Smooth muscle cell (in vitro differentiated cells): ENCODE data around the gene DBNL. TPM values are rescaled to one million over a fixed set of nuclear protein-coding genes. Genes with fewer than 3 reads are reported as not detected.

Source experiments
- DNase-seq: peaks from one replicate; lab custom pipeline; 2025; ENCODE audit not compliant: unreplicated experiment; lab: John Stamatoyannopoulos, UW
- H2AFZ ChIP-seq: fragments of 200-600 bp; sonication (generic); 2 replicates; pipeline ENCODE4 v1.6.0; 2016; ENCODE audit warnings: antibody characterized with exemption, low read depth, mild to moderate bottlenecking
- H3F3A ChIP-seq: fragments of 200-600 bp; sonication (generic); 2 replicates; pipeline ENCODE4 v1.6.0; 2017; ENCODE audit warnings: antibody characterized with exemption, low read depth
- H3K27ac ChIP-seq: fragments of 200-600 bp; sonication (generic); 2 replicates; pipeline ENCODE4 v1.5.1; 2016; ENCODE audit warnings: low read depth, mild to moderate bottlenecking
- H3K27me3 ChIP-seq: fragments of 200-600 bp; sonication (generic); 2 replicates; pipeline ENCODE4 v1.6.1; 2016; ENCODE audit warnings: low read depth, mild to moderate bottlenecking
- H3K36me3 ChIP-seq: fragments of 200-600 bp; sonication (generic); 2 replicates; pipeline ENCODE4 v1.5.1; 2016; ENCODE audit warnings: low read depth
- H3K4me1 ChIP-seq: fragments of 200-600 bp; sonication (generic); 2 replicates; pipeline ENCODE4 v1.5.1; 2016; ENCODE audit warnings: low read depth
- H3K4me2 ChIP-seq: fragments of 200-600 bp; sonication (generic); 2 replicates; pipeline ENCODE4 v1.6.0; 2016; ENCODE audit warnings: mild to moderate bottlenecking
- H3K4me3 ChIP-seq: fragments of 200-600 bp; sonication (generic); 2 replicates; pipeline ENCODE4 v1.5.1; 2016; ENCODE audit warnings: mild to moderate bottlenecking
- H3K79me2 ChIP-seq: fragments of 200-600 bp; sonication (generic); 2 replicates; pipeline ENCODE4 v1.6.0; 2016; ENCODE audit warnings: low read depth, mild to moderate bottlenecking
- H3K9ac ChIP-seq: fragments of 200-600 bp; sonication (generic); 2 replicates; pipeline ENCODE4 v1.6.0; 2016; ENCODE audit warnings: low read depth
- H3K9me3 ChIP-seq: fragments of 200-600 bp; sonication (generic); replicated peaks from 2 replicates; pipeline ENCODE4 v1.5.1; 2016; ENCODE audit warnings: low read depth
- H4K20me1 ChIP-seq: fragments of 200-600 bp; sonication (generic); 2 replicates; pipeline ENCODE4 v1.6.0; 2016; ENCODE audit warnings: low read depth
- WGBS: methylation state at CpG from one replicate; pipeline ENCODE4 v1.1.7; 2016; ENCODE audit warnings: low lambda C conversion rate; 5-methylcytosine and 5-hydroxymethylcytosine counted together
- polyA plus RNA-seq: library from polyadenylated mRNA; unstranded; fragments of >200 nt; fragmentation: Nextera tagmentation; extraction: Ambion mirVana; gene quantifications from 2 replicates; pipeline ENCODE4 v1.2.1, GENCODE V29; 2016
- total RNA-seq: library from RNA; depleted of rRNA; stranded (reverse); fragments of >200 nt; gene quantifications from 2 replicates; pipeline ENCODE4 v1.2.3, GENCODE V29; 2014
- TF ChIP-seq, protein P1 (sequence below): fragments of 200-600 bp; sonication (generic); IDR thresholded peaks from 2 replicates; pipeline ENCODE4 v1.5.1; 2017; ENCODE audit warnings: borderline replicate concordance, mild to moderate bottlenecking, antibody characterized with exemption; ENCODE audit not compliant: insufficient read depth, poor library complexity, severe bottlenecking

Gene DBNL
- total and polyA plus RNA-seq, 2 experiments from 2014 or later = 55.1 to 98.4 TPM

GRCh38 chr7:44099669-44100068, 55.2 kb downstream of the DBNL start:
- TF ChIP-seq, protein P1, sequence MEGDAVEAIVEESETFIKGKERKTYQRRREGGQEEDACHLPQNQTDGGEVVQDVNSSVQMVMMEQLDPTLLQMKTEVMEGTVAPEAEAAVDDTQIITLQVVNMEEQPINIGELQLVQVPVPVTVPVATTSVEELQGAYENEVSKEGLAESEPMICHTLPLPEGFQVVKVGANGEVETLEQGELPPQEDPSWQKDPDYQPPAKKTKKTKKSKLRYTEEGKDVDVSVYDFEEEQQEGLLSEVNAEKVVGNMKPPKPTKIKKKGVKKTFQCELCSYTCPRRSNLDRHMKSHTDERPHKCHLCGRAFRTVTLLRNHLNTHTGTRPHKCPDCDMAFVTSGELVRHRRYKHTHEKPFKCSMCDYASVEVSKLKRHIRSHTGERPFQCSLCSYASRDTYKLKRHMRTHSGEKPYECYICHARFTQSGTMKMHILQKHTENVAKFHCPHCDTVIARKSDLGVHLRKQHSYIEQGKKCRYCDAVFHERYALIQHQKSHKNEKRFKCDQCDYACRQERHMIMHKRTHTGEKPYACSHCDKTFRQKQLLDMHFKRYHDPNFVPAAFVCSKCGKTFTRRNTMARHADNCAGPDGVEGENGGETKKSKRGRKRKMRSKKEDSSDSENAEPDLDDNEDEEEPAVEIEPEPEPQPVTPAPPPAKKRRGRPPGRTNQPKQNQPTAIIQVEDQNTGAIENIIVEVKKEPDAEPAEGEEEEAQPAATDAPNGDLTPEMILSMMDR = no peak
- H3K4me2 ChIP-seq = peak overlapping the region; percentile 9
- DNase-seq = no peak
- H3K27me3 ChIP-seq = no peaks in the 10 kb centered on the region
- H3F3A ChIP-seq = peaks cover 22% of the 10 kb centered on the region
- no peaks in the 10 kb centered on the region for H3K4me1 ChIP-seq
- H3K4me3 ChIP-seq = no peak overlapping the region
- no peaks in the 10 kb centered on the region for H3K9me3 ChIP-seq
- peaks cover 4% of the 10 kb centered on the region for H3K79me2 ChIP-seq
- 87% methylated on average over 4 of the region's 4 CpGs for WGBS
- peak overlapping the region; percentile 36 for H2AFZ ChIP-seq
- peak overlapping the region; percentile 88 for H3K27ac ChIP-seq
- no peak overlapping the region for H3K9ac ChIP-seq
- H4K20me1 ChIP-seq = no peaks in the 10 kb centered on the region
- no peaks in the 10 kb centered on the region for H3K36me3 ChIP-seq

DNA sequence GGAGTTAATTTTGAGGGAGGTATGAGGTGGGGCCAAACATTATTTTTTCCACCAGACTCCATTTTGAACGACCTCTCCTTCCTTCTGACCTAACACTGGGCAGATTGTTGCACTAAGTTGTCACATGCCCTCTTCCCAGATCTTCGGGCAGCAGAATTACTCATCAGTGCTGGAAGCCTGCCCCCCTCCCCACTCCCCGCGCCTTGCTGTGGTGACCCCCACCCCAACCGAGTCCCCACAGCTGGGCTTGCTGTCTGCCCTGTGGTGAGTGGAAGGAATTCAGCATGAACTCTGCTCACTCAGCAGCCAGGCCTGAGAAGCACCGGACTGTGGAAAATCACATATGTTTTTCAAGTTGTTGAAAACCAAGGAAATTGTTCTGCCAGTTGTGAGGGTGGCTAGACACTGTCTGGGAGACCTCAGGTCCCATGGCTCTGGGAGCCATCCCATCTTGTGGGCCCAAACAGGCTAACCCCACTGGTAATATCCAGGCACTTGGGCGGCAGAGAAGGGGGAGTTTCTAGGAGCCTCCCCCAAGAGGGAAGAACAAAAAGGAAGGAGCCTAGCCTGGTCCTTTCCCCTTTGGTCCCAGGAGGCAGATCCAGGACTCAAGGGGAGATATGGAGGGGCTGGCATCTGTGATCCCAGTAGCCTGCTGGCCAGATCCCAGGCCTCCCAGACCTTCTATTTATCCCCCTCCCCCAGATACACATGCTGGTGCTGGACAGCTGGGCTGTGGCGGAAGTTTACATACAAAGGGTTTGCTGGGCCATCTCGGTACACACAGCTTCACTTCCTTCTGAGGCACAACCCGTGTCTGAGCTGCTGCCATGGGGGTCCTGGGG, 56.2 kb downstream of the DBNL start:
- no peaks in the 10 kb centered on the region for H3K9me3 ChIP-seq
- no peaks in the 10 kb centered on the region for H3K27me3 ChIP-seq
- H3K4me1 ChIP-seq = no peaks in the 10 kb centered on the region
- H3K4me3 ChIP-seq = no peak overlapping the region
- peaks cover 13% of the 10 kb centered on the region for H3K79me2 ChIP-seq
- DNase-seq = peak; percentile 29
- H3F3A ChIP-seq = peaks cover 22% of the 10 kb centered on the region
- WGBS = 35% methylated on average over 10 of the region's 10 CpGs
- no peaks in the 10 kb centered on the region for H3K36me3 ChIP-seq
- H3K4me2 ChIP-seq = peak overlapping the region; percentile 9
- peak overlapping the region; percentile 28 for H2AFZ ChIP-seq
- peak overlapping the region; percentile 88 for H3K27ac ChIP-seq
- TF ChIP-seq, protein P1 = no peak
- H3K9ac ChIP-seq = peak overlapping the region; percentile 68
- peaks cover 3% of the 10 kb centered on the region for H4K20me1 ChIP-seq

DNA sequence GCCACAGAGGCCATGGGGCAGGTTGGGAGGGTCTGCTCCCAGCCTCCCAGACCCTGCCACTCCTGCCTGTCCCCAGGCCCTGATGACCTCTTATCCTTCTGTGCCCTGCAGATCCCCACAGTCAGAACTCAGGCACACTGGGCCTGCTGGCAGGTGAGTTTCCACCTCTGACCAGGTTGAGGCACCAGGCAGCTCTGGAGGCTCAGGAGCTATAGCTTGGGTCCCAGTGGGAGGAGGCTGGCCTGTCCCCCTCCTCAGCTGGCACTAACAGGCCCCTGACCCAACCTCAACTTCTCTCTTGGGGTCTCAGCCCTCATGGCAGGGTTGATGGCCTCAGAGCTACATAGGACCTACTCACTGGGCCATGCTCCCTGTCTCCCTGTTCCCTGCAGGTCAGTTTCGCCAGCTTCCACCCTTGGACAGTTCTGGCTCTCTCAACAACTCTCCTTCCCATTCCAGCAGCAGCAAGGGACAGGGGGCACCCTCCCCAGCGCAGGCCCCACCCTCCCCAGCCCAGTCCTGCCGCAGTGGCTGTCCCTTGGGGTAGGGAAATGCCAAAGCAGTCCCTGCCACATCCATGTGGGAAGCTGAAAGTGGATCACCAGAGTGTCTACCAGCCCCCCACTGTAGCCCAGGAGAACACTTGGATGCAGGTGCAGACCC, 56.9 kb downstream of the DBNL start:
- 94% methylated on average over 3 of the region's 3 CpGs for WGBS

More for the DNA sequence above, 56.9 kb downstream of the DBNL start:
- Histone ChIP-seq H3K9ac (peak overlapping the region; percentile 68), H3K9me3 (no peaks in the 10 kb centered on the region), H3K4me3 (no peak overlapping the region), H3K27ac (peak overlapping the region; percentile 88), H3K4me2 (no peak overlapping the region), H4K20me1 (peaks cover 10% of the 10 kb centered on the region), H3F3A (peaks cover 22% of the 10 kb centered on the region), H3K27me3 (no peaks in the 10 kb centered on the region), H3K36me3 (no peaks in the 10 kb centered on the region), H2AFZ (no peak overlapping the region), H3K4me1 (no peaks in the 10 kb centered on the region), H3K79me2 (peaks cover 20% of the 10 kb centered on the region)
- TF ChIP-seq, protein P1 = no peak
- no peak for DNase-seq
